Endothelial cell of umbilical vein (primary cell): ENCODE data around the gene FAM234B. TPM values are rescaled to one million over a fixed set of nuclear protein-coding genes. Genes with fewer than 3 reads are reported as not detected.

Experiments used
- BruUV-seq: library from RNA; stranded (reverse); fragments of 400-500 nt; replicated peaks from 2 replicates; lab custom pipeline; 2021; lab: Mats Ljungman, UMichigan
- CTCF ChIA-PET: fragments of 300-600, 350-600 bp; sonication (Branson Sonifier 250); formaldehyde crosslinking; loops from one replicate; lab custom pipeline; 2021; ENCODE audit warnings: antibody characterized with exemption, inconsistent platforms; lab: Charles Lee
- POLR2A ChIA-PET: fragments of 300-600, 350-600 bp; sonication (Branson Sonifier 250); formaldehyde crosslinking; loops from one replicate; lab custom pipeline; 2021; ENCODE audit warnings: antibody characterized with exemption, inconsistent platforms; lab: Charles Lee
- DNase-seq: peaks from one replicate; pipeline ENCODE4 v3.0.0-alpha.2; 2011; ENCODE audit warnings: low read depth, low spot score
- FAIRE-seq: peaks from 2 replicates; lab custom pipeline; 2011; peaks lifted over from hg19 to GRCh38; lab: Jason Lieb, UNC
- H2AFZ ChIP-seq: 2 replicates; pipeline ENCODE4 v1.6.0; 2012; ENCODE audit warnings: low read depth, low read length, control low read depth, inconsistent platforms
- H3K27ac ChIP-seq: 2 replicates; pipeline ENCODE4 v1.5.1; 2011; ENCODE audit warnings: low read depth, mild to moderate bottlenecking, control low read depth, low read length, moderate library complexity; ENCODE audit not compliant: insufficient read depth
- H3K27me3 ChIP-seq, 2 experiments: 2 replicates each; pipeline versions ENCODE4 v1.6.0 to v1.6.1; 2011; ENCODE audit warnings: low read length in 2 of 2, mixed read lengths in 1 of 2; ENCODE audit not compliant: control insufficient read depth in 2 of 2, insufficient read depth in 2 of 2
- H3K36me3 ChIP-seq, 2 experiments: 2 replicates in 1 of 2; 3 replicates in 1 of 2; pipeline ENCODE4 v1.5.1; 2011; ENCODE audit warnings: low read length in 2 of 2, mild to moderate bottlenecking in 1 of 2, moderate library complexity in 1 of 2; ENCODE audit not compliant: control insufficient read depth in 2 of 2, insufficient read depth in 2 of 2; ENCODE audit errors: extremely low read depth in 1 of 2
- H3K4me1 ChIP-seq: 3 replicates; pipeline ENCODE4 v1.5.1; 2011; ENCODE audit warnings: mild to moderate bottlenecking, low read length; ENCODE audit not compliant: control insufficient read depth, insufficient read depth; ENCODE audit errors: extremely low read depth
- H3K4me2 ChIP-seq: 2 replicates; pipeline ENCODE4 v1.6.1; 2011; ENCODE audit warnings: low read length, control low read depth, mixed read lengths; ENCODE audit not compliant: insufficient read depth
- H3K4me3 ChIP-seq, 3 experiments: fragments of 200-600 bp in 1 of 3; sonication (generic), shearing (Covaris generic) in 1 of 3; replicated peaks in 1 of 3; 2 replicates each; pipeline ENCODE4 v1.5.1; 2011 to 2016; ENCODE audit warnings: control low read depth in 3 of 3, low read length in 3 of 3, mild to moderate bottlenecking in 2 of 3, inconsistent platforms in 1 of 3, low read depth in 1 of 3, moderate library complexity in 1 of 3; ENCODE audit not compliant: insufficient read depth in 1 of 3
- H3K79me2 ChIP-seq: 2 replicates; pipeline ENCODE4 v1.6.0; 2012; ENCODE audit warnings: low read length, inconsistent platforms; ENCODE audit not compliant: control insufficient read depth, insufficient read depth
- H3K9ac ChIP-seq: replicated peaks from 2 replicates; pipeline ENCODE3; 2011; ENCODE audit warnings: low read length, control low read depth; ENCODE audit not compliant: insufficient read depth; ENCODE audit errors: extremely low read depth
- H3K9me1 ChIP-seq: replicated peaks from 3 replicates; pipeline ENCODE4 v1.6.0; 2011; ENCODE audit warnings: mild to moderate bottlenecking, low read length; ENCODE audit not compliant: control insufficient read depth, insufficient read depth; ENCODE audit errors: extremely low read depth
- H3K9me3 ChIP-seq: replicated peaks from 2 replicates; pipeline ENCODE4 v1.5.1; 2012; ENCODE audit warnings: low read length, inconsistent platforms; ENCODE audit not compliant: control insufficient read depth, insufficient read depth
- H4K20me1 ChIP-seq: replicated peaks from 2 replicates; pipeline ENCODE3; 2011; ENCODE audit warnings: mild to moderate bottlenecking, low read length; ENCODE audit not compliant: control insufficient read depth, insufficient read depth; ENCODE audit errors: extremely low read depth
- CTCF ChIP-seq, 2 donors: IDR thresholded peaks; 1 replicate in 1 of 2; 2 replicates in 1 of 2; pipeline ENCODE4 v1.5.1; 2011; ENCODE audit warnings: low read length in 2 of 2, mild to moderate bottlenecking in 2 of 2, moderate library complexity in 2 of 2, control low read depth in 1 of 2, inconsistent platforms in 1 of 2, low read depth in 1 of 2; ENCODE audit not compliant: insufficient read depth in 1 of 2; ENCODE audit errors: extremely low read depth in 1 of 2
- EZH2 ChIP-seq: IDR thresholded peaks from 2 replicates; pipeline ENCODE4 v1.6.1; 2012; ENCODE audit warnings: borderline replicate concordance, low read depth, mild to moderate bottlenecking, moderate library complexity, low read length, inconsistent platforms; ENCODE audit not compliant: severe bottlenecking
- FOS ChIP-seq: IDR thresholded peaks from 2 replicates; pipeline ENCODE4 v1.6.1; 2011; ENCODE audit warnings: mild to moderate bottlenecking, low read length, moderate library complexity, borderline replicate concordance; ENCODE audit not compliant: insufficient read depth
- GATA2 ChIP-seq: IDR thresholded peaks from 2 replicates; pipeline ENCODE4 v1.7.0; 2011; ENCODE audit warnings: low read depth, mild to moderate bottlenecking, moderate library complexity, mixed read lengths, low read length; ENCODE audit not compliant: insufficient read length, insufficient read depth
- JUN ChIP-seq: IDR thresholded peaks from 2 replicates; pipeline ENCODE4 v1.6.1; 2011; ENCODE audit warnings: borderline replicate concordance, low read depth; ENCODE audit not compliant: insufficient read length, insufficient read depth
- MAX ChIP-seq: IDR thresholded peaks from 2 replicates; pipeline ENCODE4 v1.6.1; 2011; ENCODE audit not compliant: insufficient read depth, insufficient read length
- MYC ChIP-seq: IDR thresholded peaks from one replicate; pipeline ENCODE4 v1.6.1; 2011; ENCODE audit warnings: mild to moderate bottlenecking, low read depth, low read length
- POLR2A ChIP-seq: IDR thresholded peaks from 2 replicates; pipeline ENCODE4 v1.6.1; 2012; ENCODE audit warnings: low read depth, mild to moderate bottlenecking, control low read depth, low read length
- POLR2AphosphoS5 ChIP-seq: IDR thresholded peaks from 2 replicates; pipeline ENCODE4 v1.6.1; 2012; ENCODE audit warnings: low read depth, mild to moderate bottlenecking, control low read depth, low read length, moderate library complexity; ENCODE audit not compliant: insufficient read depth
- dilution Hi-C: fragments of 300-500 bp; cut with MboI; formaldehyde crosslinking; loops from one replicate; pipeline ENCODE4 v1.15.0; 2019; ENCODE audit warnings: low sequenced_read_pairs; ENCODE audit not compliant: extremely low pct_ligation_motif_present
- intact Hi-C: fragments of 100-400 bp; cut with micrococcal nuclease; formaldehyde crosslinking; loops from one replicate; pipeline ENCODE4 v1.10.0; 2022
- polyA plus RNA-seq, 4 experiments: library from polyadenylated mRNA; depleted of rRNA in 3 of 4; stranded (reverse) in 3 of 4; unstranded in 1 of 4; fragments of >200 nt; gene quantifications; 2 replicates each; pipeline versions ENCODE4 v1.2.1 to v1.2.3, GENCODE V29; 2011 to 2012; ENCODE audit warnings: missing spikeins in 1 of 4
- total RNA-seq: library from RNA; stranded (reverse); gene quantifications from 2 replicates; pipeline ENCODE4 v1.2.3, GENCODE V29; 2021

The FAM234B gene
- total and polyA plus RNA-seq, 2 donors (not counting 3 experiments of a cell fraction or from before 2014, with no cell fraction given) = 4.9 to 13.2 TPM

- H3K4me2 ChIP-seq = no peak overlapping the region
- H2AFZ ChIP-seq = no peak overlapping the region
- H3K36me3 ChIP-seq = no peaks in the 10 kb centered on the region
- BruUV-seq = no TSS peak
- no peak overlapping the region for H3K27ac ChIP-seq
- H4K20me1 ChIP-seq = no peaks in the 10 kb centered on the region
- no peak overlapping the region for H3K4me3 ChIP-seq
- peaks cover 52% of the 10 kb centered on the region for H3K4me1 ChIP-seq
- TF ChIP-seq POLR2A (no peak), GATA2 (no peak), EZH2 (no peak), FOS (no peak), POLR2AphosphoS5 (no peak), MYC (no peak), MAX (no peak), JUN (no peak), CTCF (IDR thresholded peaks at IDR 0.05; ENCODE audit: extremely low read depth in 1 of 2, insufficient read depth in 1 of 2, low read depth in 1 of 2, low read length in 2 of 2) (no peak)
- DNase-seq (no peak), FAIRE-seq (no peak)
- no peaks in the 10 kb centered on the region for H3K27me3 ChIP-seq
- ChIA-PET POLR2A (no interaction called here), CTCF (interaction anchor here (1.4 to 3.7 kb wide), 3 partner anchors 16 to 117 kb away, joined by 4 to 23 read pairs (median 6); no protein-coding TSS in a partner anchor)
- H3K9ac ChIP-seq = no peak overlapping the region
- dilution Hi-C loops = no loop called here
- no peaks in the 10 kb centered on the region for H3K9me1 ChIP-seq
- H3K79me2 ChIP-seq = no peaks in the 10 kb centered on the region
- intact Hi-C loops = loop anchor here (5.0 kb wide), 3 partner anchors 193 to 373 kb away; no protein-coding TSS in a partner anchor
- H3K9me3 ChIP-seq = no peaks in the 10 kb centered on the region
These were observed 51.2 kb downstream of the FAM234B start for GRCh38 chr12:13095266-13095995.
